Mesodermal cell (in vitro differentiated cells): ENCODE results near the gene MKRN2OS.
A peak's percentile ranks its signal among the peaks of the same experiment; 100 is the strongest.

ENCODE experiments used
- H3K27ac ChIP-seq: 2 replicates; pipeline ENCODE4 v1.7.0; 2013; ENCODE audit warnings: mild to moderate bottlenecking, low read depth, low read length, moderate library complexity; ENCODE audit not compliant: severe bottlenecking
- H3K36me3 ChIP-seq: 2 replicates; pipeline ENCODE4 v1.7.1; 2013; ENCODE audit warnings: mild to moderate bottlenecking, low read length, moderate library complexity; ENCODE audit not compliant: control insufficient read depth, insufficient read depth
- H3K4me1 ChIP-seq: one replicate; pipeline ENCODE4 v1.7.1; 2013; ENCODE audit warnings: mild to moderate bottlenecking, low read length; ENCODE audit not compliant: insufficient read depth, control insufficient read depth, poor library complexity, severe bottlenecking
- H3K4me3 ChIP-seq: 2 replicates; pipeline ENCODE4 v1.7.0; 2013; ENCODE audit warnings: low read length, control low read depth, mild to moderate bottlenecking; ENCODE audit not compliant: insufficient read depth, poor library complexity, severe bottlenecking; ENCODE audit errors: extremely low read depth
- H3K9me3 ChIP-seq: 2 replicates; pipeline ENCODE4 v1.7.1; 2013; ENCODE audit warnings: mild to moderate bottlenecking, low read length, moderate library complexity; ENCODE audit not compliant: control insufficient read depth
- WGBS, 2 experiments: methylation state at CpG; one replicate each; pipeline ENCODE4 v1.1.5; 2013; ENCODE audit warnings: missing lambda C conversion rate in 2 of 2; ENCODE audit not compliant: insufficient coverage in 2 of 2; 5-methylcytosine and 5-hydroxymethylcytosine counted together

The MKRN2OS gene

DNA sequence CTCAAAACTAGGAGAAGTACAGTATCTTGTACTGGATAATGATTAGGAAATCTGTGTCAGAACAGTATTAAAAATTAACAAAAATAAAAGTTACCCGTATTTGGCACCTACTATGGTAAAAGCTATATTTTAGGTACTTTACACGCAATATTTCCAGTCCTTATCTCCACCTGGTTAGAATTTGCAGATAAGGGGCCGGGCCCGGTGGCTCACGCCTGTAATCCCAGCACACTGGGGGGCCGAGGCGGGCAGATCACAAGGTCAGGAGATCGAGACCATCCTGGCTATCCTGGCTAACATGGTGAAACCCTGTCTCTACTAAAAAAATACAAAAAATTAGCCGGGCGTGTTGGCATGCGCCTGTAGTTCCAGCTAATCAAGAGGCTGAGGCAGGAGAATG, 28.4 kb downstream of the MKRN2OS start:
- WGBS, 2 experiments, result 90 to 93% methylated on average over 5 to 6 of the region's 11 CpGs
- H3K9me3 ChIP-seq, result no peaks in the 10 kb centered on the region
- H3K4me3 ChIP-seq, result no peak overlapping the region
- H3K4me1 ChIP-seq, result peaks cover 9% of the 10 kb centered on the region
- H3K27ac ChIP-seq, result no peak overlapping the region
- H3K36me3 ChIP-seq, result peaks cover 19% of the 10 kb centered on the region

DNA sequence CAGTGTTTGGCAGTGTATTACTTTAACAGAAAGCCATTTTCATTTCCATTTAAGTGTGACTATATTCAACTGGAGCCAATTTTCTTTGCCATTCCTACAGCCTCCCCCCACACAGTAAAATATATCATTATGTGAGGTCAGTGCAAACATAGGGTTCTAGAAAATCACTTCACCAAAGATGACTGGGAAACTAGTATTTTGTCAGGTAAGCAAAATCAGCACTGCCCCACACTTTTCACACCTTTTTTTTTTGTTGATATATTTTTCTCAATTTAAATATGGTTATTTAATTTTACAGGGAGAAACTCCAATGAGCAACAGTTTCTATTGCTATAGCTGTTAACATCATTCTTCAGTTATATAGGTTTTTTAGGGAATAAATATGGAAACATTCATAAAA, 29.7 kb downstream of the MKRN2OS start:
- Histone ChIP-seq H3K36me3 (peaks cover 15% of the 10 kb centered on the region), H3K4me3 (no peak overlapping the region), H3K9me3 (no peaks in the 10 kb centered on the region), H3K27ac (no peak overlapping the region), H3K4me1 (peaks cover 9% of the 10 kb centered on the region)

DNA sequence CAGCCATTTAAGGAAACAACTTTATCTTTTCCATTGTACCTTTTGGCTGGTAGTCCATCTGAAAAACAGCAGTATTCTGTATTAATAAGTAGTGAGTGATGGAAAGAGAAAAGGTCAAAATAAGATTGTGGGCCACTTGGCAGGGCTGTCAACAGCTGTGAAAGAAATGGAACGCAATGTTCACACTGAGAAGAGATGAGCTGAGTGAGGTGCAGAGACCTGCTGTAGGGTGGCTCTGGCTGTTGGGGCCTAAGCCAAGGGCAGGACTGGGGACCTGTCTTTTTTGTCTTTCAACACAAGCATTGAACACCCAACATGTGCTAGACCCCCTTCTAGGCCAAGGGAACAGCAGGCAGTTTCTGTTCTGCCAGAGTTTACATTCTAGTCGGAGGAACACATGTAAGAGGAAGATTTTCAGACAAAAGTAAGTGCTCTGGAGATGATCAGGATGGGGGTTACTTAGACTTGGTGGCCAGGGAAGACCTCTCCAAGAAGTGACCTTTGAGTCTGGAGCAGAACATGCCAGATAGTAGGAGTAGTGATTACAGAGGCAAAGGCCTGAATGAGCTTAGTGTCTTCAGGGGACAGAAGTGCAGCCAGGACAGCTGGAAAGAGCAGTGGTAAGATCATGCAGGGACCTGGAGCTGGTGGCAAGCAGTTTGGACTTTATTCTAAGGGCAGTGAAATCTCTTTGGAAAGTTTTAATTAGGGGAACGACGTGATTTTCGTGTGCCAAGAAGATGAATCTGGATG, 31.4 kb downstream of the MKRN2OS start:
- Histone ChIP-seq H3K9me3 (no peaks in the 10 kb centered on the region), H3K36me3 (peaks cover 17% of the 10 kb centered on the region), H3K4me1 (peaks cover 10% of the 10 kb centered on the region), H3K4me3 (no peak overlapping the region), H3K27ac (no peak overlapping the region)
- WGBS, 2 experiments, result 91 to 98% methylated on average over 4 to 5 of the region's 5 CpGs

DNA sequence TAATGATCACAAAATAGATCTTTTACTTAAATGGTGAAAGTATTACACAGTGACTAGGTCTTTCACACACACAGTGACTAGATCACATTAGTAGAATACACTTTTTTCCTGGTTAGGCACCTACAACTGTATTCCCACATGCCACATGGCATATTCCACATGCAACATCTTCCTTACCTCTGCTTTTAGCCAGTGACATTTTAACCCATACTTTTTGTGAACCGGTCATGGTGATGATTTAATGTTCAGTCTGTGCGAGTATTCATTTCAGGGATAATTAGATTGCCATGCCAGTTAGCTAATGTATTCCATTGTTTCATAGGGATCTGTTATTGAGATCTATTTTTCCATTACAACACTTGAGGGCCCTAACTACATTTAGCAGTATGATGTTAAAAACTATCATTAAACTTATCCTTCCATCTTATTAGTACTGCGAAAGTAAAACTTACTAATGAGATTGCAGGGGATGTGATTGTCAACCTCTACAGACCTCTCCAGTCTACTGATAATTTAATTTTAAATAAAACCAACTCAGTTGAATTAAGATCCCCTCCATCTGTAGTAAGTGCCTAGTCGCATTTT, 32.7 kb downstream of the MKRN2OS start:
- Histone ChIP-seq H3K9me3 (no peaks in the 10 kb centered on the region), H3K27ac (no peak overlapping the region), H3K36me3 (peaks cover 17% of the 10 kb centered on the region), H3K4me1 (peaks cover 12% of the 10 kb centered on the region), H3K4me3 (no peak overlapping the region)
- WGBS, 2 experiments, result 100% methylated on average over 1 of the region's 4 CpGs; no CpG with 5 or more reads in 1 of the 2 experiments

DNA sequence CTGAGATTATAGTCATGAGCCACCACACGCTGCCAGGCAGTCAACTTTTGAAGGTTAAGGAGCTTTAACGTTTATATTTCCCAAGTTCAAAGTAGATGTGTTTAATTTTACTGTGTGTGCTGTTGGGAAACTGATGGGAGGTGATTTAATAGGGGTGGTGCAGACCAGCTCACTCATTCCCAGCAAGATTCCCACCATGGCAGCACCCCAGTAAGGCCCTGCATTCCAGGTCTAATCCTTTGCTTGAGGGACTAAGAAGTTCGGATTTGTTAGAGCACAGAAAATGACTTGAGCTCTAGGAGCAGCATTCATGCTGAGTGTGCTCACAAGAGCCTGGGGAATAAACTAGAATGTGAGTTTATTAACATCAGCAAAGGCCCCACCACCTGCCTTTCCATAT, 35.8 kb downstream of the MKRN2OS start:
- 93 to 100% methylated on average over 3 of the region's 3 CpGs for WGBS, 2 experiments

DNA sequence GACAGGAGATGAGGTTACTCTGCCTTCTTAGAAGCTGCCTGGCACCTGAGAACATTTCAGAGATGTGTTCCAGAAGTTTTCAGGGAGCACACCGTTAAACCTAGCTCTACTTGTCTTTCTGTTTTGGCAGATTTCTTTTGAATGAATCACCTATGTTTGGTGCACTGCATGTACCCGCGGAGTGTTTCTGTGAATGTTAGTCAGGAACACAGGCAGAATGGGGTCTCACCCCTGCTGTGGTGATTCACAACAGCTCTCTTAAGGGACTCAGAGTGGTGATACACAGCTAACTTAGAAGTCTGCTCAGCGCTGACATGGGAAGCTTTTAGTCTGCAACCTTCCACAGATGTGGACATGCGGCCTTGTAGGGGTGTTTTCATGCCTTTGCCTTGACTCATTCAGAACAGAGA, 37.0 kb downstream of the MKRN2OS start:
- Histone ChIP-seq H3K27ac (peak overlapping the region; percentile 88), H3K36me3 (peaks cover 43% of the 10 kb centered on the region), H3K4me3 (no peak overlapping the region), H3K9me3 (no peaks in the 10 kb centered on the region), H3K4me1 (peaks cover 18% of the 10 kb centered on the region)
- WGBS, 2 experiments, result 50 to 53% methylated on average over 3 to 5 of the region's 5 CpGs

More for the DNA sequence above, 35.8 kb downstream of the MKRN2OS start:
- peaks cover 31% of the 10 kb centered on the region for H3K36me3 ChIP-seq
- no peak overlapping the region for H3K4me3 ChIP-seq
- H3K4me1 ChIP-seq, result peaks cover 18% of the 10 kb centered on the region
- H3K27ac ChIP-seq, result no peak overlapping the region
- no peaks in the 10 kb centered on the region for H3K9me3 ChIP-seq

DNA sequence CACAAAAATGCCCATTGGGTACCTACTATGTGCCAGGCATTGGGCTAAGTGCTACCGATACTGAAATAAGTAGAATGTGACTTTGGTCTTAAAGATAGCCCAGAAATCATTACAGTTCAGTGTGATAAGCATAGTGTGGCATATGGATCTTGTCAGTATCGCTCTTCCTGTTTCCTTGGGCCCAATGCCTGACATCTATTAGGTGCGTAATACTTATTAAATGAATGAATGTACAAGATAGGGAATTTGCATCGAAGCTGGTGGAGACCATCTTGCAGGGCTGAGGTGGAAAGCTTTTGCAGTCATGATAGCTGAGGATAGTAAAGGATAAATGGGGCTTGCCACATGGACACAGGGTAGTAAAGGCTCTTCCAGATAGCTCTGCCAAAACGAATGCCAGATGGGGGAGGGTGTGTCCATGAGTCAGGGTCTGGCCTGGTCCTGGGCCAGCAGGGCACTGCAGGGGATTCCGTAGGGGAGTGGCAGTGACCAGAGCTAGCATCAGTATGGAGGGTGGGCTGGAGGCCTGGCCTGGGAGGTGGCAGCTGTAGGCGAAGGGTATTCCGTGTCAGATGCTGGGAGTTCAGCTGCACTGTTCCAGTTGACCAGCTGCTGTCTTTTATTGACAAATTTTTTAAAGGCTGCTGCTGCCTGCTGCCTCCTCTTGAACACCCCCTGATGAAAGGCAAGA, 37.6 kb downstream of the MKRN2OS start:
- Histone ChIP-seq H3K36me3 (peaks cover 48% of the 10 kb centered on the region), H3K27ac (peak overlapping the region; percentile 88), H3K4me1 (peaks cover 18% of the 10 kb centered on the region), H3K9me3 (no peaks in the 10 kb centered on the region), H3K4me3 (no peak overlapping the region)
- WGBS, 2 experiments, result 79 to 80% methylated on average over 8 of the region's 8 CpGs

DNA sequence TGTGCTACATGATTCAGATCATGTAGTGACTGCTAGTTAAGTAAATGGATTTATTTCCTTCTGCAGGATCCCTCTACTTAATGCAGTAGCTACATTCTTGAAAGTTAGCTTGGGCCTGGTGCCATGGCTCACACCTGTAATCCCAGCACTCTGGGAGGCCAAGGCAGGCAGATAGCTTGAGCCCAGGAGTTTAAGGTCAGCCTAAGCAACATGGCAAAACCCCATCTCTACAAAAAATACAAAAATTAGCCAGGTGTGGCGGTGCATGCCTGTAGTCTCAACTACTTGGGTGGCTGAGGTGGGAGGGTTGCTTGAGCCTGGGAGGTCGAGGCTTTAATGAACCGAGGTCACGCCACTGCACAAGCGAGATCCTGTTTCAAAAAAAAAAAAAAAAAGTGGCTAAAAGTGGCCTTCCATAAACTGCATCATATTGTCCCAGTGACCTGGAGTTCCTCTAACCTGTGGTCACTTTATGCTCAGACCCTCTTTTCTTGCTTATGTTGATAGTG, 39.0 kb downstream of the MKRN2OS start:
- Histone ChIP-seq H3K27ac (no peak overlapping the region), H3K4me3 (no peak overlapping the region), H3K4me1 (peaks cover 18% of the 10 kb centered on the region), H3K9me3 (no peaks in the 10 kb centered on the region), H3K36me3 (peaks cover 57% of the 10 kb centered on the region)
- WGBS, 2 experiments, result 96 to 100% methylated on average over 3 of the region's 5 CpGs

DNA sequence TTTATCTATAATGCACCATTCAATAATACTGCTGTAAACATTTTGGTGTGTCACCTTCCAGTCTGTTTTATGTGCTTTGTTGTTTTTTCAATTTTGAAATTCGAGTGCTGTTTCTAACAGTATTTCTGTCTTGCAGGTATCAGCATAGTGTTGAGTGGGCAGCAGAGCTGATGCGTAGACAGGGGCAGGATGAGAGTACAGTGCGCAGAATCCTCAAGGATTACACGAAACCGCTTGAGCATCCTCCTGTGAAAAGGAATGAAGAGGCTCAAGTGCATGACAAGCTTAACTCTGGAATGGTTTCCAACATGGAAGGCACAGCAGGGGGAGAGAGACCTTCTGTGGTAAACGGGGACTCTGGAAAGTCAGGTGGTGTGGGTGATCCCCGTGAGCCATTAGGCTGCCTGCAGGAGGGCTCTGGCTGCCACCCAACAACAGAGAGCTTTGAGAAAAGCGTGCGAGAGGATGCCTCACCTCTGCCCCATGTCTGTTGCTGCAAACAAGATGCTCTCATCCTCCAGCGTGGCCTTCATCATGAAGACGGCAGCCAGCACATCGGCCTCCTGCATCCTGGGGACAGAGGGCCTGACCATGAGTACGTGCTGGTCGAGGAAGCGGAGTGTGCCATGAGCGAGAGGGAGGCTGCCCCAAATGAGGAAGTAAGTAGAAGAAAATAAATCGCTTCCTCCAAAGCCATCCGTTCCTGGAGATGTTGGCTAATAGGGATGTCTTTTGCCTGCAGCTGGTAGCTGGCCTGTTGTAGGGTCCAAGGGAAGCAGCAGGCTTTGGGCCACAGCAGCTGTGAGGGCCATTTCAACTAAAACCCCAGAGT, 42.0 kb downstream of the MKRN2OS start:
- WGBS, 2 experiments, result 90 to 94% methylated on average over 12 to 16 of the region's 18 CpGs
- no peaks in the 10 kb centered on the region for H3K9me3 ChIP-seq
- H3K27ac ChIP-seq, result no peak overlapping the region
- H3K4me1 ChIP-seq, result peaks cover 11% of the 10 kb centered on the region
- H3K4me3 ChIP-seq, result no peak overlapping the region
- peaks cover 71% of the 10 kb centered on the region for H3K36me3 ChIP-seq

DNA sequence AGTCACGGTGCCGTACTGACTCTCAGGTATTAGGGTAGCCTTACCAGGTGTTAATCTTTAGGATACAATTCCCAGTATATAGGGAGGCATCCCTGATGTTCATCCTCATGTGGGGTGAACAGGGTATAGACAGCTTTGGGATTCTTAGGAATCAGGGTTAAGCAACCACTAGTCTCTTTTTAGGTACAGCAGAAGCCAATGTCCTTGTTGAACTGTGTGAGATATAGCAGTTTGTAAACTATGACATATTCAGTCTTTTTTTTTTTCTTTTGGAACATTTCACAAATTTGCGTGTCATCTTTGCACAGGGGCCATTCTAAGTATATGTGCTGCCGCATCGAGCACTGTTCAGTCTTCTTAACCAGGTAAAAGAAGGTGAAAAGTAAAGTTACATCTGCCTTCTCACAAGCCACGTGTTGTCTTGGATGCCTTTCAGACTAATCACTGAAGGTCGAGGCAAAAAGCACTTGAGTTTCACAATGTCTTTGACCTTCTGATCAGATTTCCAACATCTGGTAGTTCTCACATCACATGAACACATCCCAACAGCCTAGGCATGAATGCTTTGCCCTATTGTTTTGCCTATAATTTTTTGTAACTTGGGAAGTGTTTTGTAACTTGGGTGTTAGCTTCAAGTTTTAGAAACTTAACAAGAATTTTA, 43.8 kb downstream of the MKRN2OS start:
- Histone ChIP-seq H3K4me3 (no peak overlapping the region), H3K4me1 (no peaks in the 10 kb centered on the region), H3K36me3 (peaks cover 83% of the 10 kb centered on the region), H3K27ac (no peak overlapping the region), H3K9me3 (no peaks in the 10 kb centered on the region)
- WGBS, 2 experiments, result 87 to 98% methylated on average over 4 to 6 of the region's 7 CpGs
